ENCODE measurements around the gene SLC23A2.

The SLC23A2 gene

GRCh38 chr20:4961746-4962145 lies 39.6 kb downstream of the SLC23A2 start:
- no peak for DNase-seq

DNA sequence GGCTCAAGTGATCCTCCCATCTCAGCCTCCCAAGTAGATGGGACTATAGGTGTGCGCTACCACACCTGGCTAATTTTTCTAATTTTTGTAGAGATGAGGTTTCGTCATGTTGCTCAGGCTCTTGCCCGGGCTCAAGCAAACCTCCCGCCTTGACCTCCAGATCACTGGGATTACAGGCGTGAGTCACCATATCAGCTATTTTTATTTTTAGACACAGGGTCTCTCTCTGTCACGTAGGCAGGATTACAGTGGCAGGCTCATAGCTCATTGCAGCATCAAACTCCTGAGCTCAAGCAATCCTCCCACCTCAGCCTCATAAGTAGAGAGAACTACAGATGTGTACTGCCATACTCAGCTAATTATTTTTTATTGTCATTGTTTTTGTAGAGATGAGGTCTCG lies 41.7 kb downstream of the SLC23A2 start:
- DNase-seq, result no peak

DNA sequence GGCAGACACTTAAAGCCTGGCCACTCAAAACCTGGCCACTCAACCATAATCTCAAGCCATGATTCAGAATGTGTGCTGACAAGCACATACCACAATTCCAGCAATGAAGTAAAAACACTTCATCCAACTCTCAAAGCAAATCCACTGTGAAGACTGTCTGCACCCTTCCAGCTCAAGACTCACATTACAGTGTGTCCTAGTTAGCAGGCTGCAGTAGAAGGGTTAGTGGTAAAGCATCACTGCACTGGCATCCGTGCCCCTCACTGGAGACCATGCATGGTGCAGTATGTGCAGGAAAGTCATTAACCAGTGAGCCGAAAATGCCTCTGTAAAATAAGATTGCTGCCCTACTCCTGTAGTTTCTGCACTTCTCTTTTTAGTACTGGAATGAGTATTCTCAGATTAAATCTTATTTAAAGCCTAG lies 43.4 kb downstream of the SLC23A2 start:
- DNase-seq, result no peak

GRCh38 chr20:4957187-4957586 lies 44.1 kb downstream of the SLC23A2 start:
- no peak for DNase-seq

DNA sequence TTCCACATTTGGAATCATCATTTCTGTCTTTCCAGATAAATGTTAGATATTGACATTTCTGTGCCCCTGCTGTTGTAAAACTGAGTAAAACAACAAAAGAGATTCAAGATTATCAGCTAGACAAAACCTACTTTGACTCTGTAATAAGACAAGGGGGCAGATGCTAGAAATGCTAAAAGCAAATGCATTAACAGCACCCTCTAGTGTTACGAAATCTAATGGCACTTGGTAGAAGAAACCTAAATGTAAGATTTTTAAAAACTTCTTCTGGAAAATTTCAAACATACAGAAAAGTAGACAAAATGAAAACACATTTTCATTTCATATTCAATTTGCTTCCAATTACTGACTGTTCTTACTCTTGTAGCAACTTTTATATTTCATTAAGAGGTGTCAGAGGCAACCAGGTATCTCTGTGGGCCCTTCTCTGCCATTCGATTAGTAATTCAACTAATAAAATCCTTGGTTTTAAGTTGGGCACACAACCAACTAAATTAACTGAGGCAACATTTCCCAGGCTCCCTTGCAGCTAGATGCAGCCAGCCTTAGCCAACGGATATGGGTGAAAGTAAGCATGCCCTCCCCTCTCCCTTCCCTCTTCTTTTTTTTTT lies 45.0 kb downstream of the SLC23A2 start:
- peak; percentile 74 for DNase-seq

GRCh38 chr20:4953881-4954280 lies 47.4 kb downstream of the SLC23A2 start:
- DNase-seq, result no peak

- no peak for DNase-seq
Observed at GRCh38 chr20:4952229-4952628, 49.1 kb downstream of the SLC23A2 start.

GRCh38 chr20:4951299-4951698 lies 50.0 kb downstream of the SLC23A2 start:
- no peak for DNase-seq

GRCh38 chr20:4950841-4951240 lies 50.5 kb downstream of the SLC23A2 start:
- DNase-seq, result no peak

DNA sequence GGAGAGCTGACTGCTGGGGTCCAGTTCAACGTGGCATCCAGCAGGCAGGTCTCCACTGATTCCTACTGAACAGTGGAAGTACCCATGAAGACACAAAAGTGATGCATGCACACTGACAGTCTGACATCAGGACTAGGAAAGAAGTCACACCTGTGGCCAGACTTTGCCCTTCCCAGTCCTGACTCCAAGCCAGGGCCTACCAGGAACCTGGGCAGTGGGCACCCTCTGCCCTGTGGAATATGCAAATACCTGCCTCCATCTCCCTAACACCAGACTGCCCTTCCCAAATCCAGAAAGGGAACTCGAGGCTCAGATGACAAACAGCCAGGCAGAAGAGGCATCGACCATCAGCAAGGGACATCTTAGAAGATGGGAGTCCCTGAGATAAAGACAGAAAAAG lies 50.9 kb downstream of the SLC23A2 start:
- no peak for DNase-seq

- DNase-seq, result no peak
Observed at GRCh38 chr20:4949833-4950178, 51.5 kb downstream of the SLC23A2 start.

GRCh38 chr20:4947817-4948559 lies 53.3 kb downstream of the SLC23A2 start:
- DNase-seq, result no peak

DNA sequence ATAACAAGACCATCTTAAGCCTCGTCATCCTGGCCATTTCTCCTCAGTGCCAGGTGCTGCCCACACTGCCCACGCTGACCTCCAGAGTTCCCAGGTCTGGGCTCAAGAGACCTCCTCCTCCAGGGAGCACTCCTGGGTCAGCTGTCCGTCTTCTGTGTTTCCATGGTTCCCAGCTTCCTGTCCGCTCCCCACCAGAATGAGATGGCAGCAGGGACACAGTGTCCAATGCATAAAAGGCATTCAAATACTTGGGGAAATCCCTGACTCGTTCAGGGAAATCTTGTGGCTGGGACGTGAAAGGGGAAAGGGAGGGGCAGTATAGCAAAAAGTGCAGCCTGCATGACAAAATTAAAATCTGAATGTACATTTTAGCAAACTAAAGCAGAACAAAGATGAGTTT lies 54.3 kb downstream of the SLC23A2 start:
- no peak for DNase-seq

DNA sequence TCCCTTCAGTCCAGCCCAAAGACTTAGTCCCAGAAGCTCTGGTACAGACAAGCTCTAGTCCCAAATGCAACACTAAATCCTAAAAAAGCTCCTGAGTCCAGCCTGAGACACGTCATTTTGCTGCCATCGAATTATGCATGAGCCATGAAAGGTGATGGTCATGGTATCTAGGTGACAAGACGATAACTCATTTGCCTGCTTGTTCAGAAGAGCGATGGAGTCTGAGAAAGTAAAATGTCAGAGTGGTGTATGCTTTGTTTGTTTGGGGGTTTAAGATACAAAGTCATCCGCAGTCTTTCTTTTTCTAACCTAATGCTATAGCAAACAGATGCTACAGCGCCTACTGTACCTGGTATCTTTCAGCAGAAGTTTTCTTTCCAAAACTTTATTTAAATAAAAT lies 54.7 kb downstream of the SLC23A2 start:
- no peak for DNase-seq

- no peak for DNase-seq
Observed at GRCh38 chr20:4944518-4945313, 56.6 kb downstream of the SLC23A2 start.

DNA sequence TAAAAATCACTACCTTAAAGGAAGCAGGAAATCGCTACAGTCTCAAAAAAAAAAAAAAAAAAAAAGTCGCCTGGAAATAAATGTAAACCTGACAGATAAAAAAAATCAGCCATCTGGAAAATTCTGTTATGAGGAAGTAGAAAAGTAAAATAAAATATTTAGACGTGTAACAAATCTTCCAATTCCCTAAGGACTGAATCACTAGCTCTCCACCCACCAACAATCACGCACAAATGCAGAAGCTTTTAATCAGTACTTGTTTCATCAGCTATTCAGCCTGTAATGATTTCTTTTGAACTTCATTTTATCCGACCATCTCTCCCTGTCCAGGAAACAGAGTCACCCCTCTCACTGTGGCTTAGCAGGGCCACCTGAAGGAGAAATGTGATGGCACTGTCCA lies 59.0 kb downstream of the SLC23A2 start:
- no peak for DNase-seq

DNA sequence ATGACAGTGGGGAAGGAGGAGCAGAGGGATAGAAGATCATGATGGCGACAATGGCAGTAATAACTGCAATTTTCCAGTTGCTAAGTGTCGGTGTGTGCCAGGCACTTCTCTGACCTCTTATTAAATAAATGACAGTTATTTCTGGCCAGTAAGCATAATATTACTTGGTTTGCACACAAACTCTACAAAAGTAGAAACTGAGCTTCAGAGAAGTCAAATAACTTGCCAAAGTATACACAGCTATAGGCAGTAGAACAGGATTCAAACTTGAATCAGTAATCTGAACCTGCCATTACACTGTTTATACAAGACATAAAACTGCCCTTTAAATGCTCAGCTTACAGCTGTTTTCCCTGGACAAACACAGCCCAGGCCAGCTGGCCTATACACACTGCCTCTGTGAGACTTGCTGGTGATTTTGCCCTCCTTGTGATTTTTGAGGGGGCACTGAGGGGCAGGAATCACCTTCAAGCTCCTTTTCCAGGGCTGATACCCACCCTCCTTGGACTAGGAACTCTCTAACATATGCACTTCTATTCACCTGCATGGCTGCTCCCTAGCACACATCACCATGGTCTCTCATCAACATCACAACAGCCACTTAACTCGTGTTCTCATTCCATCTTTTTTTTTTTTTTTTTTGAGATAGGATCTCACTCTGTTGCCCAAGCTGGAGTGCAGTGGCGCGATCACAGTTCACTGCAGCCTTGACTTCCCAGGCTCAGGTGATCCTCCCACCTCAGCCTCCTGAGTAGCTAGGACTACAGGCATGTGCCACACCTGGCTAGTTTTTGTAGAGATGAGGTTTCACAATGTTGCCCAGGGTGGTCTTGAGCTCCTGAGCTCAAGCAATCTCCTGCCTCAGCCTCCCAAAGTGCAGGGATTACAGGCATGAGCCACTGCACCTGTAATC lies 63.6 kb downstream of the SLC23A2 start:
- DNase-seq, result peak; percentile 96

DNA sequence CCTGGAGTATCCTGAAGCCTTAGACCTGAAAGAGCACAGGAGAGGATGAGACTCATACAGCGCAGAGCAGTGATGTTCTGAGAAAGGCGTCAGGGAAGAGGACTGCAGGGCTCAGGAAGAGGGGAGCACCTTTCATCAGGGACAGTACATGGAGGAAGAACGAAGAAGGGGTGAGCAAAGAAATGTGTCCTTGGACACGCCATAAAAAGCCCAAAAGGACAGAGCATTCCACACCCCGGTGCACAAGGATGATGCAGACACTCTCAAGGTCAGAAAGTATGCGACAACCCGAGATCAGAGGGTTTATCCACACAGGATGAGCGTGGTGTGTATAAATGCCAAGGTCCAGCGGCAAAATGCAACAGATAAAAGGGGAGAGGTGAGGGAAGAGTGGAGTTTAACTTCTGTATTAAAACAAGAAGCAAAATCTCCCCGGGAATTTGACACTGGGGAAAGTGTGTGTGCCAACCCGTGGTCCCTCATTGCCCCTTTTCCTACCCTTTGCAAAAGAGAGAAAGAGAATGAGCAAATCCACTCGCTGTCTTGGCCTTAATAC lies 64.4 kb downstream of the SLC23A2 start:
- no peak for DNase-seq

GRCh38 chr20:4936392-4936850 lies 64.9 kb downstream of the SLC23A2 start:
- DNase-seq, result no peak

GRCh38 chr20:4932061-4932460 lies 69.2 kb downstream of the SLC23A2 start:
- DNase-seq, result no peak

DNA sequence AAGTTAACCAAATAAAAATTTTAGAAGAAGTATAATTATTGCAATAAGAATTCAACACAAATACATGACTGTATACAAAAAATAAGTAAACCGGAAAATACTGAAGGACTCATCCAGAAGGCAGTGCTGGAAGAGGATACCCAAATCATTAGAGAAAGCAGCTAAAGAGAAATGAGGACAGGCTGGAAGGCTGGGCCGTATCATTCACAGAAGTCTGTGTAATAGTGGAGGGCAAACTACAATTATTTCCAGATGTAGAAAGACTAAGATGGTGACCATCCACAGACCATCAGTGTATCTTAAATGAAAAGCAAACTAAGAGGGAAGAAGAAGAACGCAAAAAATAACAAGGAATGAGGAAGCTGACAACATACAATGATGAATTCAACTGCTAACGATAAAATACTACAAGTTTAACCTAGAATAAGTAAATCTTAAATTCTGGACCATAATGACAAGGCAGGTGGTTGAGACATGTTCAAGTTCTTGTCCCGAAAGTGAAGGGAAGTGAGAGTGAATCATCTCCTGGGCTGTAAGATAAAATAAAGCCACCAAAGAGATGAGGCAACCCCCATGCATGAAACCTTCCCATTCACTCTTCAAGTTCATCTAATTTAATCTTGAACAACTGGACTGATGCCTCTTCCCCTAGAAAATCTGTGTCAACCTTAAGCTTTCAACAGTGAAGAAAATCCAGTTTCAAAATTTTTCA lies 71.5 kb downstream of the SLC23A2 start:
- no peak for DNase-seq
